SK-N-DZ (cell line): ENCODE measurements around the gene OLFML2A.
"Not testable (repeated sequence)": the region's sequence is repeated elsewhere in the genome, so short reads cannot be mapped to it uniquely, and the experiment has no call there.

Experiments
- DNase-seq: peaks from one replicate; pipeline ENCODE4 v3.0.0-alpha.2; 2015; ENCODE audit warnings: low spot score

OLFML2A gene

DNA sequence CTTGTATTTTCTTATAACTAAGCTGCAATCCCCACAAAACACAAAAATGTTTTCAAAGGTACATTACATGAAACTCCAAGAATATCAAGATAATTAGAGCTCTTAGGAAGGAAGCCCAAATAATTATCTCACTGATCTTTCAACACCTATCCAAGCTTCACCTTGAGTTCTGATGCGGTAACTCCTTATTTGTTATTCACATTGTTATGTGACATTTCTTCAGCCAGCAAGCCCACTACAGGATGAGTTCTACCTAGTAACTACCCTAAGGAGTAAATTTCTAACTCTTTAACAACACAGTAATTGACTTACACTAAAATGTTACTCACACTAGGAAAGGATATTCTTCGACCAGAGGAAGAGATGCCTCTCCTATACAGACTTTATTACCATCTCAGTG lies 15.7 kb upstream of the OLFML2A start:
- DNase-seq = no peak

DNA sequence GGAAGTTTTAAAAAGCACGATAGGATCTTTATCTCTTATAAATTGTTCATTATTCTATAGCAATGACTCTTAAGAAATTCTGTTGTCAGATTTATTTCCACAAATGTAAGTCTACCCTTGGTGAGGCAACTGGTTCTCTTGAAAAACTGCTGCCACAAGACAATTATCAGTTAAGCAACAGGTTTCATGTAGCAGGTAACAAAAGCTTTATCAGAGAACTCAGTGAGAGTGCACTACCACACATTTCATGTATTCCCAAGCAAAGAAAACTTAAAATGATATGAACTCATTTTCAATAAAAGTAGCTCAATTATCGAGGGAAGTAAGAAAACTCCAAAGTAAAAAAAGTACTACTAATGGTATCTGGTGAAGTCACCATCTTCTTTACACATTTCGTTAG lies 15.2 kb upstream of the OLFML2A start:
- no peak for DNase-seq

DNA sequence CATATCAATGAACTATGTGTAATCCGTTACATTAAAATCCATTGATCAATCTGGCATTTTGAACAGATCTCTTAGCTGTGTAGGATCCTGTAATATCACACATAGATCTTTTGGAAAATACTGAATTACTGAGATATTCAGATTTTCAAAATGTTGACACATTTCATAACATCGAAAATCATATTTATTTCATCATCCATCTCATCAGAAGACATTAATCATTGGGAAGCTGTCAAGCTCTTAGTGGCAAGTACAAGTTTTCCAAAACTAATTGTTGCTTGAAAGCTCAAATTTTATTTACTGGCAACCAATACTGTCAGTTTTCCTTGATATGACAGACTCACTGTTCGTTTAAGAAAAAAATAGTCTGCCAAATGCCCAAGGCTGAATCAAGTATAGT lies 14.3 kb upstream of the OLFML2A start:
- DNase-seq = no peak

DNA sequence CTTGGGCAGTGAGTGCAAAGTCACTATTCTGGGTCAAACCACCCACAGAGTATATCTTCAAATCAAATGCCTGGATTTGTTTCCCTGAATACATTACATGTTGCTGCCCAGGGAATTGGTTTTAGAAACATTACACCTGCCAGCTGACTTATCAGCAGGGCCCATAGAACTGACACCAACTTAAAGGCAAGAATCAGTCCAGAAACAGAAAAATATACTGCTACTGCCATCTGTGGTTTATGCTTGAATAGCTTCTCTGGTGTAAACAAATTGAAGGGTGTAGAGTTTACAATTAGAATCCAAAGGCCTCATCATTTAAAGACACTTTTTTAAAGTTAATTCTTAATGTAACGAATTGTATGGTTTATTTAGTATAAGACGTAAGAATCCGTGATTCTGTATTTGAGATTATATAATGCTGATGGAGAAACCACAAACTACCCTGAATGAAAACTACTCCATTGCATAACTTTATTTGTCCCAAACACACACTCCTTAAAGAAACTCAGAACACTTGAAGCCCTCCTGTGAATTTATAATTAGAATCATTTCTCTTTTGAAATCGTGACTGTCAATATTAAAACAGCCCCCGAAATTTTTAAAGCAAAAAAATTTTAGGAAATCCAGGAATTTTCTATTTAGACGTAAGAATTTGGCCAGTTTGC lies 12.0 kb upstream of the OLFML2A start:
- DNase-seq = no peak

DNA sequence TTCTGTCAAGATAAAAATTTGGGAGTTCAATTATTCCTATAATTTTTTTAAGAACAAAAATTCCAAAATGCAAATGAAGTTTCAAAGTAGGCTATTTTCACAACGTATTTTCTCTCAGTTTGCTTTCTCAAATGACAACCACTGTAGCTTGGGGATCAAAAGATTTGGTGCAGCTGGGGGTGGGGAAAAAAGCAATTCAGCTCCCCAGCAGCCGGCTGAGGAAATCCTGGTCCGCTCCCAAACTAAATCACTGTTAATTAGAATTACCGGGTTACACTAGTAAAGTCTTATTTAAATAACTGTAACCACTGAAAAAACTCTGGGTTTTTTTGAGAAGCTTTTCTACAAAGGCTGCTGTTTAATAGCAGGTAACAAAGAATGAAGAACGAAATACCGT lies 11.5 kb upstream of the OLFML2A start:
- DNase-seq = no peak

DNA sequence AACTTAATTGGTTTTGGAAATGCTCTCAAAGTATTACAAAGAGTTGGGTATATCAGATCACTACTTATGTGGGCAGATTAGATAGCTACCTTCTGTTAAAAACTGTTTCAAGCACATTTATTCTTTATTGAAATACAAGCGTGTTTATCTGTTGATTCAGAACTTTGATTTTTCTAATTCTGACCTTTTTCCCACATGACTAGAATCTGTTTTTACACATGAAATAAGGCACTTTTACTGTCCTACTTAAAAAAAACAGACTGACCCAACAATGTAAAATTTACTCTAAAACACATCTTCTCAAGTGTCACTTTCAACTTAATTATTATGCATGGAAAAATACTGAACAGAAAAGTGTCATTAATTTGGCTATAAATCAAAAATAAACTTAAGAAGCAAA lies 10.6 kb upstream of the OLFML2A start:
- no peak for DNase-seq

DNA sequence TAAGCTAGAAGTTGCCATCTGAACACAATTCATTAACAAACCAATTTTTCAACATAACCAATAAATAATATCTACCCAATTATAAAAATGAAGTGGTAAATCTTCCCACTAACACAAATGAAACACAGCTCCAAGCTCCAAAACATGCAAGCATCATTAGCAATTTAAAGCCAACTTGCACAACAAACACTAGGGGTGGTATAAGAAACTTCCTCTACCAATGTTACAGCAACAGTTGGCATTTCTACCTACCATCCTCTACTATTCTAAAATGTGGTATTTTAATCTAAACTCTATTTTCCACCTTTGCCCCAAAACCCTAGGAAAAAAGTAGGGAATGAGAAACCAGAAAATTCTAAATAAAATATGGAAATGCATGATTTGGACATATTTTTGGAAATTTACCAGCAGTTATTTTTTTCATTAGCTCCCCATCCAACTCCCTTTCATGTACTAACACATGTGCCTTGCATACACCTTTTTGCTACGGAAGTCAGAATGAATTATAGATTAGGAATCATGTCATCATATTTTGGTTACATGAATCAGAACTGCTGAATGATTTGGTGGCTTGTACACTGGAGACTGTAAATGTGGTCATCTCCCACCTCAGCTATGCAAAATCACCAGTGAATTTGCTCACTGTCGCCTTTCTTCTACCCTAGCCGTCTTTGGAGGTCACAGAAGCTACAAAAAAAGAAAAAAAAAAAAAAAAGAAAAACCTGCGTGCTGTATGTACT lies 9.9 kb upstream of the OLFML2A start:
- no peak for DNase-seq

DNA sequence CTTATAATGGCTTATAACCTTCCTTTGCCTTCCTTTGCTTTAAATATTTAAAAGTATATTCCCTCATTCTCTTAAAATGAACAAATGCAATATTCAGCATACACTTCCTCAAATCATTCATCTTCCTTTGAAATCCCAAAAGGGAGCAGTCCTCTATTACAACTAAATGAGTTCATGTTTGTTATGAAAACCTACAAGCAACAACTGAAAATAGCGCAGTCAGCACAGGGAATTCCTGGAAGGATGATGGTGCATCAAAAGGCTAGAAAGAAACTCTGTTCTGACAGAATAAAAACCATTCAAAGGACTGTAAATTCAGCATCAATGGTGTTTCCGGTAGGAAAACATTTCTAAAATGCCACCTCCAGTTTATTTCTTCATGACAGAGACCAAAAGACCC lies 9.1 kb upstream of the OLFML2A start:
- no peak for DNase-seq

DNA sequence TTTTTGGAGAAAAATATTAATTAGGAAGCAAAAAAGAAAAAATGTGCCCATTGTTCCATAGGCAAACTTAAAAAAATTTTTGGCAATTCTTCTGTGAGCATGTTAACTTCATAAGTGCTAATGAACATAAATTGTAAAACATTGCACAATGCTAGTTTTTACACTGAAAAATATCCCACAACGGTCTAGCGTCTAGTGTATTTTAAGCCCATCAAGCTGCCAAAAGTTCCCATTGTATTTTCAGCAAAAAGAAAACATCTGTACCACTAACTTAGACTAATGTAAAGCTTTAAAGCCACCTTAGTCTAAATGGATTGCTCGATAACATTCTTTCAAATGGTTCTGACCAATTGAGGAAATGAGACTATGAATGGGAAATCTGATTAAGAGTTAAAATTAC lies 8.6 kb upstream of the OLFML2A start:
- no peak for DNase-seq

DNA sequence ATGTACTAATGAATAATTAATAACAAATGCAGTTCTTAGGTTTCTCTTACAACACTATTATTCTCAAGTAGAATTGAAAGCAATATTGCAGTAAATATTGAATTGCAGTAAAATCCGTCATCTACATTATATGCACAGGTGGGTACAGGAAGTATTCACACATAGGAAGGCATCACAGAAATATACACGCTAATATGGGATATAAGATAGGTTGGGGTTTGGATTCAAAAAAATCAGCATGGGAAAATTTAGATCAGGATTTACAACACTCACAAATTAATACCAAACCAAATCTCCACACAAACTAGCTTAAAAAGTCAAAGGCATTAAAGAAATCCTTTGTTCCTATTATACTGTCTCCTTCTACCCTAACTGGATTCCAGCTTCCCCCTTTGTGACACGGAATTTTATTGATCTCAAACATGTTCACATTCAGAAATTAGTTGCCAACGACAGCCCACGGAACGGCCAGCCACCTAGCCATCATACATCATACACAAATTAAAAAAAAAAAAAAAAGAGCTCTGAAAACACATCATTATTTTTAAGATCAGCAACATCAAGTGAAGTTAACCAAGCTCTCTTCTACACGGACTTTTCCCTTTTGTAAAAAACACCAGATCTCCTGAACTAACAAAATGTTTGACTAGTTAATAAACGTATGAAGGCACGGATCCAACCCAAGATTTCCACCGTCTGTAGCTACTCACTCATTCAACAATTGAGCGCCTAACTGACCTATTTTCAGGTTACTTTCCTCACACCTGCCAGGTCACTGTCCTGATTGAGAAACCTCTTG lies 8.0 kb upstream of the OLFML2A start:
- DNase-seq = no peak

DNA sequence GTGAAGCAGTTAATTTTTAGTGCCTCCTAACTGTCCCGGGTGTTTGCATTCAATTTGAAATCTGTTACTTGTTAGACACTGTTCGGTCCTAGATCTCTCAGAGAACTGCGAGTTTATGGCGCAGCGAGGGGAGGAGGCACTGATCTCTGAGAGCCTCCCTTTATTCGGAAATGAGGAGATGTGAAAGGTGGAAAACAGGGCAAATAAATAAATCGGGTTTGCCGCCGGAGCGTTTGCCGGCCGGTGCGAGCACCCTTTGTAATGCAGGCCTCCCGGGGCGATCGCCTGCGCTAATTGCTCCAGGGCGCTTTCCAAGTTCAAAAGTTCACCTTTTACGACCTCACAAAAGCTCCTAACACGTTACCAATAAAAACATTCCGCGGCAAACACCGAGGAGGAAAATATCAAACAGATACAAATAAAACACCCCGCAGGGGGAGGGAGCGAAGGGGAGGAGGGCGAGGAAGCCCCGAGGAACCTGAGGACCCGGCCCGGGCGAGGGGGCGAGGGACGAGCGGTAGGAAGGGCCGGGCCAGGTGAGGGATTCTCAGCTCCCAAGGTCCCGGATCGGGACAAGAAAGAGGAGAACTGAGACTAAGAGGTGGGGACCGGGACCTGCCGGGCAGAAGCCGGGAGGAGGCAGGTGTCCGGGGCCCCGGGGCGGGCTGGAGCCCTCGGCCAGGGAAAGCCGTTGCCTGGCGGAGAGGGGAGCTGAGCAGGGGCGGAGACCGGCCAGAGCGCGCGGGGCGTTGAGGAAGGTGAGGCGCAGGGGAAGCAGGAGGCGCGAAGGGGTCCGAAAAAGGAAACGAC lies 7.2 kb upstream of the OLFML2A start:
- no peak for DNase-seq

DNA sequence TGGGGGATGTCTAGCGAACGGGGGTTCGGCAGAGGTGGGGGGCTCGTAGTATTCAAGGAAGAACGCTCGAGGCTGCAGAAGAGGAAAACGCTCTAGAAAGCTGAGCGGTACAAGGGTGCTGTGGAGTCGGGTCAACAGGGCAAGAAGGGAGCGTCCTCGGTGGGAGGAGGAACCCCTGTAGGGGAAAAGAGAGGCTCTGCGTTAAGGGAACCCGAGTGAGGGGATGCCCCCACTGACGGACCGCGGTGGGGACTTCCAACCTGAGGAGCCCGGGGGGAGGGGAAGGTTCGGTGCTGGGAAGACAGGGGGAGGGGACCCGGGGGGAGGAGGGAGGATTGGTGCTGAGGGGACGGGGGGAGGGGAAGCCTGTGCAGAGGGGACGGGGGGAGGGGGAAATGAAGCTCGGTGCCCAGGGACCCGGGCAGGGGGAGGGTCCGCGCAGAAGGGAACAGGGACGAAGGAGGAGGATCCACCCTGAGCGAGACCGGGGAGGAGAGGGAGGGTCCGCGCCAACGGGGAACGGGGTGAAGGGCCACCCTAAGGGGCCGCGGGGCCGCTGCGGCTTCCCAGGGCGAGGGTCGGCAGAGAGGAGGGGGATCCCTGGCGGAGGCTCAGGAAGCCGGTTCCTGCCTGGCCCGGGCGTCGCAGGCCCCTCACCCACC lies 6.4 kb upstream of the OLFML2A start:
- no peak for DNase-seq

DNA sequence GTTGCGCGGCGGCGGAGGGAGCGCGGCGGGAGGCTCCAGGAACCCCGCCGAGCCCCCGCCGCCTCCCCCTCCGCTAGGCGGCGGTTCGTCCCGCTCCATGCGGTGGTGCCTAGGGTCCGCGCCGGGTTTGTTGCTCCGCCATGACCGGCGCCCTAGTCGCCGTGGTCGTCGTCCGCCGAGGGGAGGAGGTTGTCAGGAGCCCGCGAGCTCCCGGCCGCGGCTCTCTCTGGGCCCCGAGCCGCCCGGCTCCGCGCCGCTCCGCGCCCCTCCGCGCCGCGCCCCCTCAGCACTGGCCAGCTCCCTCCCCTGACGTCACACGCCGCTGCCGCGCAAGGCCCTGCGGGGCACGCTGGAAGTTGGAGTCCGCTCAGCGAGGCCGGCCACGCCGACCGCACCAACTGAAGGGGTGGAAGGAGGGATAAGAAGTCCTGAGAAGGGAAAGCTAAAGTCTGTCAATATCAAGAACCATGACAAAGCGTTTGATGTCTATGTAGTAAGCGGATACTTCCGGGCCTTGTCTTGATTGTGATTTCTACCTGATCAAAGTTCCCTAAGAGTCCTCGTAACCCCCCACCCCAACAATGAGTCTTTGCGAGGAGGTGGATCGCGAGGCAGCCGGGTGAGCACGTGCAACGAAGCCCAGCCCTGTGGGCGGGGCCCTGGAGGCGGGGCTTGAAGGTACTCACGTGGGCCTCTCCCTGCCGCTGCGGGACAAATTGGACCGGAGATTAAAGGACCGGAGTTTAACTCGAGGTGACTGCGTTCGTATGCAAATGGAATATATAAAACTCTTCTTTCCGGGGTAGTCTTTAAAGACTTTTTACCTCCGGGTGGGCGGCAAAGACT lies 5.7 kb upstream of the OLFML2A start, which contains the start of gene NR6A1:
NR6A1 (minus strand) TSS at position 291 of the 846 bp plus-strand sequence.
- DNase-seq = peak; percentile 97

DNA sequence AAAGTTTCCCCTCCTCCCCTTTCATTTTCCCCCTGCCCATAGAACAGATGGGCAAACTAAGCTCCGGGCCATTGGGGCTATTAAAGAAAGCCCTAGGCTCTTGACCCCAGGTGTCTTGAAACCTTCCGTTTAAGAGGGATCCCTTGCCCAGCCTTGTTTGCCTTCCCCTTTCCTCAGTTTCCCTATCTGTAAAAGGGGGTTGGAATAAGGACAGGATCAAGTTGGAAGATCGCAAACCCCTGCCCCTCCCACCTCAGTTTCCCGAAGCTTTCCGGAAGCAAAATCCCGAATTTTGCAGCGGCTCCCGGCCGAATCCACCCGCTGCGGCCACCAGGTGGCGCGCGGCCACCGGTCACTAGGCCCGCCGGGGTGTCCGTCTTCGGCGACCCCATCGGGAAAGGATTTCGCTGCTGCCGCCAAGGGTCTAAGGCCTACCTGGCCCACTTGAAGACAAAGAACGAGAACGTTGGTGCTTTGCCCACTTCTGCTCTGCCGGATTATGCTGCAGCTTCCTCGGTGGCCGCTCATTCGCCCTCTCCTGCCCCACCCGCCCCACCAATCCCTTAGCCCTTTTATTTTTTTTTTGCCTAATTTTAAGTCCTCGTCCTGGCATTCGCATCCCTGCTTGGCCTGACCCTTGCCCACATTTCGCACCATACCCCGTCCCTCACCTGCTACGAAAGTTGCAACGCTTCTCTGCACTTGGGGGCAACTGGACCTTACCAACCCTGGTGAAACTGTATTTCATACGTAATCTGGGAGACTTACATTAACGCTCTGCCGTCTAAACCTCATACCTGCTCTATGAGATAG lies 4.9 kb upstream of the OLFML2A start:
- peak; percentile 77 for DNase-seq

DNA sequence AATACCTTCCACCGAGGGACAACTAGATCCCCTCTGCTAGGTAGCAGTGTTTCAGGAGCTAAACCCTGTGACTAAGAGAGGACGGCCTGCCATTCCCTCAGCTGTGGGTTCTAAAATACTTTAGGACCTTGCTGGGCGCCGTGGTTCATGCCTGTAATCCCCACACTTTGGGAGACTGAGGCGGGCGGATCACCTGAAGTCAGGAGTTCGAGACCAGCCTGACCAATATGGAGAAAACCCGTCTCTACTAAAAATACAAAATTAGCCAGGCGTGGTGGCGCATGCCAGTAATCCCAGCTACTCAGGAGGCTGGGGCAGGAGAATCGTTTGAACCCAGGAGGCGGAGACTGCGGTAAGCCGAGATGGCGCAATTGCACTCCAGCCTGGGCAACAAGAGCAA lies 4.1 kb upstream of the OLFML2A start:
- DNase-seq = not testable (repeated sequence)

DNA sequence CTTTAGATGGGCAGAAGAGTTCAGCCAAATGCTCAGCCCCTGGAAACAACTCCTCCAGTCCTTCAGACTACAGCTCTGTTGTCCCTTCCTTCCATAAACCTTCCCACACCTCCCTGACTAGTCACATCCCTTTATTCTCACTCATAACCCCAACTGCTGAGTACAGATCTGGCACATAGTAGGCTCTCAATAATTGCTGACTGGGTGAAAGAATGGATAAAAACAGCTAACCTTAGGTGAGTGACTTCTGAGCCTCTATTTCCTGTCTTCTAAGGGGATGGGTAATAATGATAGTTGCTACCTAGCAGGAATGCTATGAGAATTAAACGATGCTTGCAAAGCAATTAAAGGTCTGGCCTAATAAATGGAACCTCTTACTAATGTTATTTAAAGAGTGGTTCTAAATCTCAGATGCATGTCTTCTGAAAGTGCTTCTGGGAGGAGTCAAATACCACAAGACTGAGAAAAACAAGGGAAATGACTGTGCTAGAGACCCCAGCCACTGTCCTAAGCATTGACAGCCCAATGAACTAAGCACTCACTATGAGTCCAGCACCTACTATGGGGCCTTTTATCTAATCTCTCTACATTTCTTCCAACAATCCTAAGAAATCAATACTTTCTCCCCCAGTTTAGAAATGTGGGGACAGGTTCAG lies 3.3 kb upstream of the OLFML2A start:
- DNase-seq = no peak

DNA sequence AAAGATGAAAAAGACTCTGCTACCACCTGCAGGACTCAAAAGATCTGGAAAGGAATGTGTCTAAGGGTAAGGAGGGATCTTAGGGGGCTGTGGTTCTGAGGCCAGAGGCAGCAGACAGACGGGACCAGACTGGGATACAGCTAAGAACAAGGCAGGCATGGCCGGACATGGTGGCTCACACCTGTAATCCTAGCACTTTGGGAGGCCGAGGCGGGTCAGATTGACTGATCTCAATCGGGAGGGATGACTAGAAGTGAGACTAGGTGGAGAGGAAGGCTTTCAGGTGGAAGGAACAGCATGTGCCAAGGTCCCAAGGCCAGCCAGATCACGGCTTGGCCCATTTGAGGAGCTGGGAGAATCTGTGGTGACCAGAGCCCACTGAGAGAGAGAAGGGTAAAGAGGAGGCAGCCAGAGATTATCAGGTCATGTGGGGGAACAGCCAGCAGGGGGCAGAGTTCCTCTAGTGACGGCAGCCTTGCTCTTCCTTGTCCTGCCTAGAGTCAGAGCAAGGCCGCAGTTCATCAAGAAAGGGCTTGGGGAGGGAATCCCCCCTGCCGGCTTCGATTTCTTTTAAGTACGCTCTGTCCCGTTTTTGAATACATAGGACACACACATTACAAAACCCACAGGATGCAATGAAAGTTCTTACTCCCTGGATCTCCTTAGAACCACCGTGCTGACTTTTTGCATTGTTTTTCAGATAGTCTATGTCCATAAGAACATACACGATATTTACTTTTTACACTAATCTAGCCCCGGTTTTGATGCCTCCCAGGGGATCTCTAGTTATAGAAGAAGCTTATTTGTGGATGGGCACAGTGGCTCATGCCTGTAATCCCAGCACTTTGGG lies 2.6 kb upstream of the OLFML2A start:
- peak; percentile 81 for DNase-seq

DNA sequence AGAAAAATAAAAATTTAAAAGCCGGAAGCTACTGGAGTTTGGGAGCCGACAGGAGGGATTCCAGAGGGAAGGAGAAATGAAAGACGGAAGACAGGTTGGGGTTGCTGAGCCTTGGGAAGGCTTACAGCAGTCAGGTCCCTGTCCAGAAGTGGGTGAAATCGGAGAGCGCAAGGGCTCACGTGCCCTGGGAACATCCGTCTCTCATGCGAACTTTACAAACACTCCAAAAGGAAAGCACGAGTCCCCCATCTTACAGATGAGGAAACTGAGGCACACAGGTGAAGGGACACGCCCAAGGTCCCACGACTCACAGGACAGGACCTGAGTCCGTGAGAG lies 347 bp upstream of the OLFML2A start:
- DNase-seq = no peak
